Hematopoietic multipotent progenitor cell treated with erythropoietin and hydrocortisone succinate and interleukin-3 and kit ligand, for 15 days (in vitro differentiated cells): Measurements from ENCODE around the gene ANKRD7.

Source experiments
- DNase-seq: peaks from one replicate; pipeline ENCODE4 v3.0.0-alpha.2; 2015; ENCODE audit warnings: low spot score

The ANKRD7 gene

GRCh38 chr7:118224521-118224920 is at the start of gene ANKRD7:
Gene ANKRD7, plus strand, starts transcription at chr7:118224704. Its CDS starts 127 bp downstream, at chr7:118224831.
- DNase-seq: no peak

DNA sequence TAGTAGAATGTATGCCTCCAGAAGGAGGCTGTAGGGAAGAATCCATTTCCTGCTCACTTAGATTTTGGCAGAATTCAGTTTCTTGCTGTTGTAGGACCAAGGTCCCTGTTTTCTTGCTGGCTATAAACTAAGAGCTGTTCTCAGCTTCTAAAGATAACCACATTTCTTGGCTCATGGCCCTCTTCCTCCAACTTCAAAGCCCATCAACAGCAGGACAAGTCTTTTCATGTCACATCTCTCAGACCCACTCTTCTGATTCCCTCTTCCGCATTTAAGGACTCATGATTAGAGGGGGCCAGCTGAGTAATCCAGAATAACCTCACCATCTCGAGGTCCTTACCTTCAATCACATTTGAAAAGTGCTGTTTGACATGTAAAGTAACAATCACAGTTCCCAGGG is 48.8 kb upstream of the ANKRD7 start:
- DNase-seq: no peak

GRCh38 chr7:118179191-118179590 is 45.3 kb upstream of the ANKRD7 start:
- no peak for DNase-seq

GRCh38 chr7:118182593-118183427 is 41.7 kb upstream of the ANKRD7 start:
- no peak for DNase-seq

DNA sequence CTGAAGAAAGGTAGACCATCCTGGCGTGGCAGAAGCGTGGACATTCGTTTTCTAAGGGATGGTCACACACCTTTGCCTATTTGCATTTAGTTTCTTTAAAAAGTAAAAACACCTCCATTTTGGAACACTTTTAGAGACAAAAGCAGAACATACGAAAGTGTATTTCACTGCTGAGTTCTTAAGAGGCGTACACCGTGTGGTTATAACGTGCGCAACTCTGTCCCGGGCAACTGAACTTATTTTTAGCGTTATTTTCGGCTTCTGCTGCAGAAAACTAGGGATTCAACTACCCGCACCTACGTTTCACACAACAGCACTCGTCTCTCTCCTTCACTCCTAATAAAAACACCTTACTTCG is 41.1 kb upstream of the ANKRD7 start:
- DNase-seq: no peak

- DNase-seq: peak; percentile 97
Measured at GRCh38 chr7:118183786-118184564, 40.5 kb upstream of the ANKRD7 start, which contains the start of gene LSM8. Gene LSM8, plus strand, starts transcription at chr7:118184164. Its CDS starts 60 bp downstream, at chr7:118184224.

- peak; percentile 21 for DNase-seq
Measured at GRCh38 chr7:118184565-118184940, 40.0 kb upstream of the ANKRD7 start.

GRCh38 chr7:118185163-118185860 is 39.2 kb upstream of the ANKRD7 start:
- no peak for DNase-seq

DNA sequence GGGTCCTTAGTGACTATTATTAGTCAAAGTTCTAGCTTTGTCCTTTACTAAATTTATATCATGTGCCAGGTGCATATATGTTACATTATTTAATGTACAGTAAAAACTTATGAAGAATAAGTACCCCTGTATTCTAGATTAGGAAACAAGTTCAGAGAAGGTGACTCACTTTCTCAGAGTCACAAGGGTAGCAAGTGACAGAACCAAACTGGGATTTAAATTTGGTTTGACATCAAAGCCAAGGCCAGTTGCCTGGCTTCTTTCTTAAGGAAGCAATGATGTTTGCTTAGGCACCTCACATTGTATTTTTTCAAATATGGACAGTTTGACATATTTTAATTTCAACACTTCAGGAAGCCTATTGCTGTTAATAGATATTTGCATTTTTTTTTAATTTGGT is 38.0 kb upstream of the ANKRD7 start:
- peak; percentile 12 for DNase-seq

GRCh38 chr7:118194571-118194970 is 29.9 kb upstream of the ANKRD7 start:
- DNase-seq: no peak

- peak; percentile 77 for DNase-seq
Measured at GRCh38 chr7:118195837-118196474, 28.5 kb upstream of the ANKRD7 start.

GRCh38 chr7:118202061-118202460 is 22.4 kb upstream of the ANKRD7 start:
- DNase-seq: no peak

GRCh38 chr7:118214051-118214832 is 10.3 kb upstream of the ANKRD7 start:
- peak; percentile 21 for DNase-seq

- no peak for DNase-seq
Measured at GRCh38 chr7:118214833-118215182, 9.7 kb upstream of the ANKRD7 start.

- no peak for DNase-seq
Measured at GRCh38 chr7:118217210-118217619, 7.3 kb upstream of the ANKRD7 start.

DNA sequence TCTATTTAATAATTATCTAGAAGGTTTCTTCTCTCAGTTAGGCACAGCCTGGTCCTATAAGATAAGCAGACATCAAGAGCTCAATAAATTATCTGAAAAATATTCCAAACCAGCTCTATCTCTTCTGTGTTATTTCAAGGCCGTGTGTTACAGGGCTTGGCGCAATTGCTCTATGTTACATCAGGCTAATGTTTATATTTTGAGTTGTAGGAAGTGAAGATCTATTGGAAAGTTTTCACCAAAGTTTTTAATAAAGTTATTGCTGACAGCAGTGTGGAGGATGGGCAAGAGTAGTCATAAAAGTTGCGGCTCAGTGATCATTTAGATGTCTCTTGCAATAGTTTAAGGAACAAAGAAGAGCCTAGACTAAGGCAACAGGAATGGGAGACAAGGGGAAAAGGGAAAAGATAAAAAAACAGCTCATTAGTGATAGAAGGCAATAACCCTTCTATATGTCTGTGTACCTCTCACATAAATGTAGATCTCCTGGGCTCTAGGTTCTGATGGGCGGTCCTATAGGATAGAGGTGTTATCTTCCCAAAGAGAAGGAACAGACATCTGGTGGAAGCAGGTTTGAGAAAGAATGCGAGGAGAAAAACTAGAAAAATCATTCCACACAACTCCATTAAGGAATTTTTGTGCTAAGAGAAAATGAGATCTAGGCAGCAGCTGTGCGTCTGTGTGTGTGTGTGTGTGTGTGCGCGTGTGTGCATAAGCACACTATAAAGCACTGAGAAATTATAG is 5.9 kb upstream of the ANKRD7 start:
- no peak for DNase-seq

DNA sequence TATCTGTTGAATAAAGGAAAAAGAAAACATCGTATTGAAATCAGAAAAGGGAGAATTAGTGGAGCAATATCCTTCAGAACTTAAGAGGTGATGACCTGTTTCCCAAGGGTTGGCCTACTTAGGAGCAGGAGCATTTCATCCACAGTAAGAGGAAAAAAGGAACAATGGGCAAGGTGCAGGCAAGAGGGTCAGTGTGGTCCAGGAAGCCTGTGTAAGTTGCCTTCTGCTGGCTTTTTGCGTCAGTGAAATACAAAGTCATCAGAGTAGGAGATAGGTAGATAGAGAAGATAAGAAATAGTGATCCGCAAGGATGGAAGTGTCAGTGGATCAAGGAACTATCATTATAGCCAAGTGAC is 5.4 kb upstream of the ANKRD7 start:
- no peak for DNase-seq

GRCh38 chr7:118220583-118220982 is 3.9 kb upstream of the ANKRD7 start:
- no peak for DNase-seq

- no peak for DNase-seq
Measured at GRCh38 chr7:118222591-118222990, 1.9 kb upstream of the ANKRD7 start.

- no peak for DNase-seq
Measured at GRCh38 chr7:118232837-118233236, 8.3 kb downstream of the ANKRD7 start.

DNA sequence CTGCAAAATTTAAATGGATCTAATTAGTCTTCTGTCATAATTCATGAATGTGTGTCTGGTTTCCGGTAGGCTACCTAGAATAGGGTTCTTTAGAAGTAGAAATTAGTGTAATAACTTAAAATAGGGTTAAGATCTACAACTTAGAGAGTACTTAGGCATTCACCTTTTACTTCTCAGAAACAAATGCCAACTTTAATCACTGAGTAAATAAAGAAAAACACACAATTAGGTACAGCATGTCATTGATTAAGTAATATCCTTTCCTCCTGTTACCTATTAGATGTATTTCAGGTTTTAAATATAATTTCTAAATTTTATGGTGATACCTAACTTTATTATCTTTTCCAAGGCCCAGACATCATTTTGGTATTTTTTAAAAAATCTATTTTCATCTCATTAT is 9.3 kb downstream of the ANKRD7 start:
- no peak for DNase-seq
